DMS114 treated with DMSO at 0.1 percent for 48 hours (cell line): Measurements from ENCODE around the gene MPV17L.
A peak's percentile ranks its signal among the peaks of the same experiment; 100 is the strongest.
"Not testable (repeated sequence)": the region's sequence is repeated elsewhere in the genome, so short reads cannot be mapped to it uniquely, and the experiment has no call there.

Experiments
- DNase-seq: peaks from one replicate; lab custom pipeline; 2025; ENCODE audit not compliant: unreplicated experiment; lab: John Stamatoyannopoulos, UW

Gene MPV17L

GRCh38 chr16:15407756-15408155 lies 12.2 kb downstream of the MPV17L start:
- DNase-seq: not testable (repeated sequence)

GRCh38 chr16:15409476-15409875 lies 13.9 kb downstream of the MPV17L start:
- not testable (repeated sequence) for DNase-seq

GRCh38 chr16:15415511-15415985 lies 20.0 kb downstream of the MPV17L start:
- no peak for DNase-seq

- DNase-seq: no peak
Measured at GRCh38 chr16:15417197-15417596, 21.6 kb downstream of the MPV17L start.

- no peak for DNase-seq
Measured at GRCh38 chr16:15418206-15418605, 22.7 kb downstream of the MPV17L start.

- not testable (repeated sequence) for DNase-seq
Measured at GRCh38 chr16:15421696-15422095, 26.1 kb downstream of the MPV17L start.

- DNase-seq: no peak
Measured at GRCh38 chr16:15422222-15422621, 26.7 kb downstream of the MPV17L start.

GRCh38 chr16:15425861-15426260 lies 30.3 kb downstream of the MPV17L start:
- no peak for DNase-seq

- DNase-seq: no peak
Measured at GRCh38 chr16:15426796-15427195, 31.2 kb downstream of the MPV17L start.

- no peak for DNase-seq
Measured at GRCh38 chr16:15427648-15428239, 32.2 kb downstream of the MPV17L start.

GRCh38 chr16:15430884-15431283 lies 35.3 kb downstream of the MPV17L start:
- DNase-seq: not testable (repeated sequence)

GRCh38 chr16:15434079-15434424 lies 38.5 kb downstream of the MPV17L start:
- DNase-seq: no peak

- DNase-seq: peak; percentile 44
Measured at GRCh38 chr16:15434425-15435215, 39.1 kb downstream of the MPV17L start, which contains the start of gene BMERB1. Gene BMERB1, plus strand, starts transcription at chr16:15434588. Its CDS starts 66 bp downstream, at chr16:15434654.

- DNase-seq: no peak
Measured at GRCh38 chr16:15435216-15435864, 39.8 kb downstream of the MPV17L start.

GRCh38 chr16:15439102-15439501 lies 43.5 kb downstream of the MPV17L start:
- no peak for DNase-seq

GRCh38 chr16:15439521-15439920 lies 44.0 kb downstream of the MPV17L start:
- no peak for DNase-seq

- DNase-seq: no peak
Measured at GRCh38 chr16:15440852-15441251, 45.3 kb downstream of the MPV17L start.

GRCh38 chr16:15442140-15442539 lies 46.6 kb downstream of the MPV17L start:
- not testable (repeated sequence) for DNase-seq

- DNase-seq: no peak
Measured at GRCh38 chr16:15443753-15444152, 48.2 kb downstream of the MPV17L start.

GRCh38 chr16:15444264-15444663 lies 48.7 kb downstream of the MPV17L start:
- DNase-seq: no peak

- DNase-seq: no peak
Measured at GRCh38 chr16:15445450-15445849, 49.9 kb downstream of the MPV17L start.

- no peak for DNase-seq
Measured at GRCh38 chr16:15446901-15447300, 51.3 kb downstream of the MPV17L start.
